BLaER1 (cell line): ENCODE measurements around the gene SZT2.
"Not testable (repeated sequence)": the region's sequence is repeated elsewhere in the genome, so short reads cannot be mapped to it uniquely, and the experiment has no call there.

Experiments
- H3K27ac ChIP-seq: shearing (Covaris generic); formaldehyde crosslinking; 2 replicates; pipeline ENCODE4 v1.8.1; 2022
- H3K27me3 ChIP-seq: shearing (Covaris generic); formaldehyde crosslinking; 2 replicates; pipeline ENCODE4 v1.8.1; 2022
- H3K36me3 ChIP-seq: shearing (Covaris generic); formaldehyde crosslinking; 2 replicates; pipeline ENCODE4 v1.8.1; 2022
- H3K4me1 ChIP-seq: shearing (Covaris generic); formaldehyde crosslinking; 2 replicates; pipeline ENCODE4 v1.8.1; 2022
- H3K4me2 ChIP-seq: shearing (Covaris generic); formaldehyde crosslinking; 2 replicates; pipeline ENCODE4 v1.8.1; 2022
- H3K4me3 ChIP-seq: shearing (Covaris generic); formaldehyde crosslinking; 2 replicates; pipeline ENCODE4 v1.8.1; 2022
- H3K9ac ChIP-seq: shearing (Covaris generic); formaldehyde crosslinking; 2 replicates; pipeline ENCODE4 v1.8.1; 2022
- H3K9me3 ChIP-seq: shearing (Covaris generic); formaldehyde crosslinking; 2 replicates; pipeline ENCODE4 v1.8.1; 2022
- H4K20me1 ChIP-seq: shearing (Covaris generic); formaldehyde crosslinking; 2 replicates; pipeline ENCODE4 v1.8.1; 2022
- Cebpa-rat ChIP-seq: shearing (Covaris generic); IDR thresholded peaks from 2 replicates; pipeline ENCODE4 v1.8.1; 2022

The SZT2 gene

DNA sequence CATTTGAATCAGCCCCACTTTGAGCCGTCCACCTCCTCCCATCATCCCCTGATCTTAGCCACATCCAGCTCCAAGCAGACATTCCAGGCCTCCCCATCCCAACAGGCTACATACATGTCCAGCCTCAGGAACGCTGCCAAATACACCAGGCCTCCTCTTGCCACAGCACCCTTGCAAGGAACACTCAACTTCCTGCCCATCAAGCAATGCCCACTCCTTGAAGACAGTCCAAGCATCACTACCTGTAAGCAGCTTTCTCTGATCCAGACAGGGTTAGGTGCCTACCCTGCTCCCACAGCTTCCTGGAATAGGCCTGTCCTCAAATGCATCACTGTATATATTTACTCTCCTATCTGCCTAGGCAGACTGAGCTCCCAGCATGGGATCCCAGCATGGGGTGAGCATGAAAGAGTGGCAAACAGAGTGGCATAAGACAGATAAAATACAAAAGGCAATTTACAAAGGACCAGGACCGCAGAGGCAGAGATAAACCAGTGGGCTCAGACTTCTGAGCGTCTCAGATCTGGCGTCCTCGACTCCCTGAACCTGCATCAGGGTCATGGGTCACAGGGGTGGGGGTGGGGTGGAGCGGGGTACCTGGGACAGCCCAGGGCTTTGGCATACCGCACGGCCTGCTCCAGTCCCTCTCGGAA is 63.2 kb downstream of the SZT2 start:
- H3K4me3 ChIP-seq, result peak overlapping the region; percentile 63
- H3K9me3 ChIP-seq, result no peaks in the 10 kb centered on the region
- no peaks in the 10 kb centered on the region for H4K20me1 ChIP-seq
- peak overlapping the region; percentile 71 for H3K4me2 ChIP-seq
- no peak for TF ChIP-seq Cebpa-rat
- H3K36me3 ChIP-seq, result peaks cover 45% of the 10 kb centered on the region
- peak overlapping the region; percentile 75 for H3K9ac ChIP-seq
- H3K27ac ChIP-seq, result peak overlapping the region; percentile 62
- no peaks in the 10 kb centered on the region for H3K27me3 ChIP-seq
- peaks cover 29% of the 10 kb centered on the region for H3K4me1 ChIP-seq

DNA sequence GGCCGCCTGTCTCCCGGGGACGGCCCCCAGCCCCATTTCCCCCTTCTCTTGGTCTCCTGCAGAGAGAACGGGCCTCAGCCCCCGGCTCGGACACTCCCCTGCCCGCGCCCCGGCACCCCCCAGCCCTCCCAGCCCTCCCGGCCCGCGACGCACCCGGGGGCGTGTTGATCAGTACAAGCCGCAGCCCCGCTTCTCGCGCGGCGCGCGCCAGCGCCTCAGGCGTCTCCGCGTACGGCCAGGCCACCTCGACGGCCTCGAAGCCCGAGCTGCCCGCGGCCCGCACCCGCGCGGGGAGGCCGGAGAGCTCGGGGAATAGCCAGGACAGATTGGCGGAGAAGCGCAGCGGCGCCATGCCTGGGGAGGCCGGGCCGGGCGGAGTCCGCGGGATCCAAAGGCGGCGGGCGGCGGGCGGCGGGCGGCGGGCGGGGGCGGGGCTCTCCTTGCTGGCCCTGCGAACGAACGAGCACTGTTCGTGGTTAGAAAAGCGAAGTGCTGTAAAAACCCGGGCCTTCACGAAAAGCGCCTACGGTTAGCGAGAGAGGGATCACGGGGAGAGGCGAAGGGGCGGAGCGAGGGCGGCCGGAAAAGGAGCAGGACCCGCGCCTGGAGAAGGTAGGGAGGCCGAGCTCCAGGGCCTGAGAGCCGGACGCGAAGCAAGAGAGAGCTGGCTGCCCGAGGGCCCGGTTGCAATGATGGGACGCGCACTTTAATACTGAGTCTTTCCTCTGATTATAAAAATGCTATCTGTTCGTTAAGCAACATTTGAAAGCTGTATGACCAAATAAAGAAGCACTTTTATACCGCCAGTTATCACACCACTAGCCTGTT is 64.0 kb downstream of the SZT2 start, which contains the start of gene HYI:
Gene HYI, minus strand, starts transcription at position 490 of the 828 bp plus-strand sequence. Its CDS starts 138 bp downstream, at position 352.
- H3K9ac ChIP-seq, result peak within 1 kb of the TSS; percentile 75
- peak within 1 kb of the TSS; percentile 63 for H3K4me3 ChIP-seq

DNA sequence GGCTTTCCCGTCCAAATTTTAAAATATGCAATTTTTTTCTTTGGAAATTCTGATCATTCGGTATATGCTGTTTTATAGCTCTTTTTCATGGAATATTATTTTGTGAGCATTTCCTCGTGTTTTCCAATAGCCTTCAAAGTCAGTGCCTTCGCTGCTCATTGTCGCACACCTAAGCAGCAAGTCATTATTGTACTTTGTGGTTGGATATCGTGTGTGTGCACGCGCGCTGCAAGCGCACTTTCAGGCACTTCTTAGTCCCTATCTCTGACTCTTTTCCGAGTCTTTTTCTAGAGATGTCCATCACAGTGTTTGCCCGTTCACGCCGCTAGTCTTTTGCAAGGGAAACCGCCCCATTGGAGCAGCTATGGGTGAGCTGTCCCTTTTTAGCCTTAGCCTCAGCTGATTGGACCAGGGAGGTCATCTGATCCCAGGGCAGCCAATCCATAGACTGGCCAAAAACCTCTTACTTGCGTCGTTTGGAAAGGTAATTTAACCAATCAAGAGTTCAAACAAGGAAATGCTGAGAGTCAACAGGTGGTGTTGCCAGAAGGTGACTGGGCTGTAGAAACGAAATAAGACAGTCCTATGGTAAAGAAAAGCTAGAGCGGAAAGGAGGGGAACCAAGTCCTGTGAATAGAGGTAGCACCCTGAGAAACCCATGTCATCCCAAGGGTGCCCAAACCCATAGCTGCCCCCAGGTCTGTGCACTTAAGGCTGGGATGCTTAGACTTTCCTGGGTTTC is 64.7 kb downstream of the SZT2 start:
- Histone ChIP-seq H3K4me3 (peak overlapping the region; percentile 63), H3K4me1 (peaks cover 29% of the 10 kb centered on the region), H3K36me3 (peaks cover 29% of the 10 kb centered on the region), H3K27me3 (no peaks in the 10 kb centered on the region), H3K9ac (peak overlapping the region; percentile 52), H3K27ac (peak overlapping the region; percentile 42; the same call in 1 of the 2 replicates), H3K4me2 (peak overlapping the region; percentile 71), H4K20me1 (no peaks in the 10 kb centered on the region), H3K9me3 (no peaks in the 10 kb centered on the region)
- no peak for TF ChIP-seq Cebpa-rat

More for the DNA sequence above, 64.0 kb downstream of the SZT2 start, which contains the start of gene HYI:
- Histone ChIP-seq H4K20me1 (no peaks in the 10 kb centered on the region), H3K27me3 (no peaks in the 10 kb centered on the region), H3K36me3 (peaks cover 37% of the 10 kb centered on the region), H3K4me1 (peaks cover 29% of the 10 kb centered on the region), H3K27ac (peak within 1 kb of the TSS; percentile 62), H3K4me2 (peak within 1 kb of the TSS; percentile 71), H3K9me3 (no peaks in the 10 kb centered on the region)
- TF ChIP-seq Cebpa-rat, result no peak

DNA sequence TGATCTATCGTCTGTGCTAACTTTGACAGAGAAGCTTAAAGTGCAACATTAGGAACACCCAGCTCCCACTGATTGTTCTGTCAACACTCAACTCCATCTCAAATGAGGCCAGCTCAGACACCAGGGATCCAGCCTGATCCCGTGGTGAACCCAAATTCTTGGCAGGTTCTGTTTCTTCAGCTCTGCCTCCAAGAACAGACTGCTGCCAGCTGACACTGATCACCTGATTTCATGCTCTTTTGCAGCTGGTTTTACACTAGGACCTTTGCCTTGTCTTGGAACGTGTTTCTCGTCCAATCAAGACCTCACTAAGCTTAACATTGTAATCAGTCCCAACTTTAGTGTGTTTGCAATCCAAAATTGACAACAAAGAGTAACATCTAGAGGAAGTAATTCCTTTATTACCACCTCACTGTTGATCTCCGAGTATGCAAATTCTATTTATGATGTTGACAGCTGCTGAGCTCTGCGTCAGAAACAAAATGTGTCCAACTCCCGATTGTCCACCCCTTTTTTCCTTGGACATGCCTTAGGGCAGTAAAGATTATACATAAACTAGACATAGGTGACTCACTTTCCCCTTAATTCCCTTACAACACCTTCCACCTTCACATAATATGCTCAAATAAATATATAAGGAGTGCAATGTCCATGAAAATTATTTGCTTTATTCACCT is 65.7 kb downstream of the SZT2 start:
- Histone ChIP-seq H3K27ac (no peak overlapping the region), H4K20me1 (no peaks in the 10 kb centered on the region), H3K9me3 (no peaks in the 10 kb centered on the region), H3K4me1 (peaks cover 29% of the 10 kb centered on the region), H3K27me3 (no peaks in the 10 kb centered on the region), H3K4me2 (peak overlapping the region; percentile 71; the same call in 1 of the 2 replicates), H3K9ac (no peak overlapping the region), H3K4me3 (no peak overlapping the region), H3K36me3 (peaks cover 20% of the 10 kb centered on the region)
- TF ChIP-seq Cebpa-rat, result no peak

DNA sequence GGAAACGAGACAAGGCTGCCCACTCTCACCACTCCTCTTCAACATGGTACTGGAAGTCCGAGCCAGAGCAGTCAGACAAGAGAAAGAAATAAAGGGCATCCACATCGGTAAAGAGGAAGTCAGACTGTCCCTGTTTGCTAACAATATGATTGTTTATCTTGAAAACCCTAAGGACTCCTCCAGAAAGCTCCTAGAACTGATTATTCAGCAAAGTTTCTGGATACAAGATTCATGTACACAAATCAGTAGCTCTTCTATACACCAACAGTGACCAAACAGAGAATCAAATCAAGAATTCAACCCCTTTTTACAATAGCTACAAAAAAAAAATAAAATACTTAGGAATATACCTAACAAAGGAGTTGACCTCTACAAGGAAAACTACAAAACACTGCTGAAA is 68.7 kb downstream of the SZT2 start:
- not testable (repeated sequence) for H3K9me3 ChIP-seq, H3K27me3 ChIP-seq, H3K4me2 ChIP-seq, H3K36me3 ChIP-seq, H3K9ac ChIP-seq, H4K20me1 ChIP-seq, H3K4me1 ChIP-seq, H3K4me3 ChIP-seq, H3K27ac ChIP-seq

DNA sequence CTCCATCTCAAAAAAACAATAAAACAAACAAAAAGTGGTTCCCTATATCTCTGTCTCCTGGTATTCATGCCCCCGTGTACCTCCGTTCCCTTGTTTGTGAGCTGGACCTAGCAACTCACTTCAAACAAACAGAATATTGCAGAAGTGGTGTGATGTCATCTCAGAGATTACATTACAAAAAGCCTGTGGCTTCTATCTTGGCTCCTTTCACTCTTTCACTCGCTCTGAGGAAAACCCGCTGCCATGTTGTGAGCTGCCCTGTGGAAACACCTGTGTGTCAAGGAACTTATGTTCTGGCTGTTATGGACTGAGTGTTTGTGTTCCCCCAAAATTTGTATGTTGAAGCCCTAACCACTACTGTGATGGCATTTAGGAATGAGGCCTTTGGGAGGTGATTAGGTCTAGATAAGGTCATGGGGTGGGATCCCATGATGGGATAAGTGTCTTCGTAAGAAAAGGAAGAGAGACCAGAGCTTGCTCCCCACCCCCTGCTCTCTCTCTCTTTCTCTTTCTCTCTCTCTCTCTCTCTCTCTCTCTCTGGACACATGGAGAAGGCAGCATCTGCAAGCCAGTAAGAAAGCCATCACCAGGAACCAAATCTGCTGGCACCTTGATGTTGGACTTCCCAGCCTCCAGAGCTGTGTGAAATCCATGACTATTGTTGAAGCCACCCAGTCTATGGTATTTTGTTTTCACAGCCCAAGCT is 71.4 kb downstream of the SZT2 start:
- H3K36me3 ChIP-seq, result no peaks in the 10 kb centered on the region
- no peaks in the 10 kb centered on the region for H3K27me3 ChIP-seq
- no peaks in the 10 kb centered on the region for H3K9me3 ChIP-seq
- H3K9ac ChIP-seq, result no peak overlapping the region
- no peak for TF ChIP-seq Cebpa-rat
- H3K27ac ChIP-seq, result no peak overlapping the region
- H4K20me1 ChIP-seq, result no peaks in the 10 kb centered on the region
- H3K4me1 ChIP-seq, result peaks cover 6% of the 10 kb centered on the region
- H3K4me3 ChIP-seq, result no peak overlapping the region
- no peak overlapping the region for H3K4me2 ChIP-seq

DNA sequence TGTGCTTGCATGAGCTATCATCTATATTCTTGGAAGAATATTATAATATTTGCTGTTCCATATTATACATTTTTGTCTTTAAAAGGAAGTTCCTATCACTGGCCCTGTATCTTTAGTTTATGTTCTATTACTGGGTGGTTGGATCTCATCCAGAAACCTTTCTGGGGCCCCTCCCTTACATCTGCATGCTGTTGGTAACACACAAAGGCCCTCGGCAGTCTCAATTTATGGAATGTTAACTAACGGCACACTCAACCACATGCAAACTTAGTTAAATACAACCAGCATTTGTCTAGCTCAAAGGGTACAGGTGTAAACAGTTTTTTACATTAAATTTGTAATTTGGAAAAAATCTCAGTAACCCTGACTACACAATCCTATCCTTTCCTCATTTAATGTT is 73.8 kb downstream of the SZT2 start:
- no peak overlapping the region for H3K4me2 ChIP-seq
- no peak overlapping the region for H3K9ac ChIP-seq
- H3K36me3 ChIP-seq, result no peaks in the 10 kb centered on the region
- H4K20me1 ChIP-seq, result no peaks in the 10 kb centered on the region
- no peak overlapping the region for H3K27ac ChIP-seq
- H3K4me1 ChIP-seq, result peaks cover 12% of the 10 kb centered on the region
- H3K27me3 ChIP-seq, result no peaks in the 10 kb centered on the region
- TF ChIP-seq Cebpa-rat, result no peak
- no peaks in the 10 kb centered on the region for H3K9me3 ChIP-seq
- no peak overlapping the region for H3K4me3 ChIP-seq

DNA sequence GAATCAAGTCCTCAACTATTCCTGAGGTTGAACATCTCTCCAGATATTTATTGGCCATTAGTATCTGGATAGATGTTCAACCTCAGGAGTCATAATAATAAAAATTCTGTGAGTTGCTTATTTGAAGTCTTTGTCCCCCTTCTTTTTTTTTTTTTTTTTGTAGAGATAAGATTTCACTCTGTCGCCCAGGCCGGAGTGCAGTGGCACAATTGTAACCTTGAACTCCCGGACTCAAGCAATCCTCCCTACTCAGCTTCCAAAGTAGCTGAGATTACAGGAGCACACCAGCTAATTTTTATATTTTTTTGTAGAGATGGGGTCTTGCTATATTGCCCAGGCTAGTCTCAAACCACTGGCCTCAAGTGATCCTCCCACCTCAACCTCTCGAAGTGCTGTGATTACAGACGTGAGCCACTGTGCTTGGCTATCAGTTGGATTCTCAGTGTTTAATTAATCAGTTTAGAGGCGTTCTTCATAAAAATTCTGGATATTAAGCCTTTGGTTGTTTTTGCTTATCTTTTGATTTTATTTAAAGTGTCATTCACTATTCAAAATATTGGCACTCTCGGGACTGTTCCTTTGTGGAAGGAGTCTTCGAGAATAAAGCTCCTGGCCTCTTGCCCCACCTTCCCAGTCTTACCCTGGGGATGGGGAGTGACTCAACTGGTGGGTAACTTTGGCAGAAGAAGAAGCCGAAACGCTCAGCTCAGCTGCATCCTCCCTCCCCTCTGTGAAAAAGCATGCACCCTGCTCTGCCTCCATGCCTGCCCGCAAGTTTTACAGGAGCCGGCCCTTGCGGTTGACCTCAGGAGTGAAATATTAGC is 75.2 kb downstream of the SZT2 start:
- Histone ChIP-seq H3K4me1 (peaks cover 12% of the 10 kb centered on the region), H3K9me3 (no peaks in the 10 kb centered on the region), H3K36me3 (no peaks in the 10 kb centered on the region), H4K20me1 (no peaks in the 10 kb centered on the region), H3K27ac (no peak overlapping the region), H3K4me3 (no peak overlapping the region), H3K9ac (no peak overlapping the region), H3K27me3 (no peaks in the 10 kb centered on the region), H3K4me2 (no peak overlapping the region)
- no peak for TF ChIP-seq Cebpa-rat
